Hair follicle dermal papilla cell (primary cell): Measurements from ENCODE around the gene SDR39U1. TPM values are rescaled to one million over a fixed set of nuclear protein-coding genes. Genes with fewer than 3 reads are reported as not detected.

Experiments used
- total RNA-seq: library from RNA; depleted of rRNA; stranded (reverse); fragments of >200 nt; gene quantifications from 2 replicates; pipeline ENCODE4 v1.2.3, GENCODE V29; 2012

Gene SDR39U1
- total RNA-seq, result 8.9 and 10.7 TPM in 2 replicates

GRCh38 chr14:24442240-24443052 is at the start of gene SDR39U1:
Gene SDR39U1 (minus strand): TSS chr14:24442776. CDS start chr14:24442769, 7 bp downstream.

GRCh38 chr14:24429395-24430142 is 13.0 kb downstream of the SDR39U1 start, which contains the start of the genes CBLN3 and KHNYN:
Gene CBLN3 (minus strand): TSS chr14:24429668. CDS start chr14:24429054, 614 bp downstream.
Gene KHNYN (plus strand): TSS chr14:24429954. CDS start chr14:24430731, 777 bp downstream.

GRCh38 chr14:24398653-24399446 is 43.7 kb downstream of the SDR39U1 start, which contains the start of gene NYNRIN:
Gene NYNRIN (plus strand): TSS chr14:24399003. CDS start chr14:24399247, 244 bp downstream.

Other genes with a start within 250 kb of the SDR39U1 start
- gene TM9SF1, start 247.3 kb downstream of the SDR39U1 start, total RNA-seq, result 76.5 and 83.1 TPM in 2 replicates
- 0.24 TPM in 1 of 2 replicates, not detected in the other for gene TSSK4, start 237.1 kb downstream of the SDR39U1 start, total RNA-seq
- 19.1 and 25.4 TPM in 2 replicates for gene CHMP4A, start 229.3 kb downstream of the SDR39U1 start, total RNA-seq
- gene MDP1, start 226.7 kb downstream of the SDR39U1 start, total RNA-seq, result 13.1 and 15.1 TPM in 2 replicates
- 48.7 and 73.2 TPM in 2 replicates for gene NEDD8, start 210.4 kb downstream of the SDR39U1 start, total RNA-seq
- gene GMPR2, start 209.8 kb downstream of the SDR39U1 start, total RNA-seq, result 67.0 and 74.5 TPM in 2 replicates
- 68.9 and 75.8 TPM in 2 replicates for gene TINF2, start 200.2 kb downstream of the SDR39U1 start, total RNA-seq
- 1.1 and 3.1 TPM in 2 replicates for gene TGM1, start 179.6 kb downstream of the SDR39U1 start, total RNA-seq
- gene RABGGTA, start 171.2 kb downstream of the SDR39U1 start, total RNA-seq, result 26.1 and 28.4 TPM in 2 replicates
- gene DHRS1, start 143.0 kb downstream of the SDR39U1 start, total RNA-seq, result 20.9 and 22.6 TPM in 2 replicates
- 18.5 and 21.7 TPM in 2 replicates for gene NOP9, start 142.9 kb downstream of the SDR39U1 start, total RNA-seq
- gene CIDEB, start 134.8 kb downstream of the SDR39U1 start, total RNA-seq, result 3.2 and 3.6 TPM in 2 replicates
- gene LTB4R2, start 132.6 kb downstream of the SDR39U1 start, total RNA-seq, result 6.7 and 7.5 TPM in 2 replicates
- 1.3 and 2.6 TPM in 2 replicates for gene LTB4R, start 131.3 kb downstream of the SDR39U1 start, total RNA-seq
- 24.2 and 35.5 TPM in 2 replicates for gene ADCY4, start 107.7 kb downstream of the SDR39U1 start, total RNA-seq
- 29.0 and 35.1 TPM in 2 replicates for gene RIPK3, start 102.8 kb downstream of the SDR39U1 start, total RNA-seq
- gene NFATC4, start 74.6 kb downstream of the SDR39U1 start, total RNA-seq, result 285 and 343 TPM in 2 replicates
- gene NYNRIN, start 43.8 kb downstream of the SDR39U1 start, total RNA-seq, result 26.5 and 28.4 TPM in 2 replicates
- 0.97 and 4.4 TPM in 2 replicates for gene CBLN3, start 13.1 kb downstream of the SDR39U1 start, total RNA-seq
- 68.6 and 81.6 TPM in 2 replicates for gene KHNYN, start 12.8 kb downstream of the SDR39U1 start, total RNA-seq
- gene CMA1, start 65.5 kb upstream of the SDR39U1 start, total RNA-seq, result not detected in 2 replicates
- not detected in 2 replicates for gene CTSG, start 133.5 kb upstream of the SDR39U1 start, total RNA-seq
- not detected in 2 replicates for gene GZMH, start 166.9 kb upstream of the SDR39U1 start, total RNA-seq
- not detected in 2 replicates for gene GZMB, start 191.4 kb upstream of the SDR39U1 start, total RNA-seq